HepG2 (cell line): ENCODE results near the gene TRIM27. TPM values are rescaled to one million over a fixed set of nuclear protein-coding genes. Genes with fewer than 3 reads are reported as not detected.
A peak's percentile ranks its signal among the peaks of the same experiment; 100 is the strongest.

ENCODE experiments used
- ARID2 ChIP-seq: sonication (generic); formaldehyde crosslinking; IDR thresholded peaks from 2 replicates; pipeline ENCODE4 v1.8.1; 2022; ENCODE audit warnings: mild to moderate bottlenecking, missing genetic modification reagents, borderline replicate concordance
- CC2D1A ChIP-seq: sonication (generic); formaldehyde crosslinking; IDR thresholded peaks from 2 replicates; pipeline ENCODE4 v1.8.1; 2023; ENCODE audit warnings: mild to moderate bottlenecking, missing genetic modification reagents
- E2F2 ChIP-seq: sonication (generic); formaldehyde crosslinking; IDR thresholded peaks from 2 replicates; pipeline ENCODE4 v1.4.0; 2020; ENCODE audit warnings: missing genetic modification reagents, borderline replicate concordance
- JUN ChIP-seq: sonication (generic); formaldehyde crosslinking; IDR thresholded peaks from 2 replicates; pipeline ENCODE4 v1.4.0; 2020; ENCODE audit warnings: mild to moderate bottlenecking, missing genetic modification reagents
- RFX5 ChIP-seq: IDR thresholded peaks from 2 replicates; pipeline ENCODE4 v1.6.1; 2011; ENCODE audit warnings: low read depth, low read length, improper control_type of control experiment
- THAP7 ChIP-seq: sonication (generic); formaldehyde crosslinking; IDR thresholded peaks from 2 replicates; pipeline ENCODE4 v1.8.1; 2023; ENCODE audit warnings: mild to moderate bottlenecking, missing genetic modification reagents
- YY1 ChIP-seq: IDR thresholded peaks from 2 replicates; pipeline ENCODE4 v1.6.1; 2011; ENCODE audit warnings: low read length, low read depth, moderate library complexity, mild to moderate bottlenecking; ENCODE audit not compliant: insufficient read depth, insufficient replicate concordance
- ZBTB46 ChIP-seq: sonication (generic); formaldehyde crosslinking; IDR thresholded peaks from 2 replicates; pipeline ENCODE4 v1.4.0; 2020; ENCODE audit warnings: mild to moderate bottlenecking, missing genetic modification reagents, borderline replicate concordance
- ZNF30 ChIP-seq: sonication (generic); formaldehyde crosslinking; IDR thresholded peaks from 2 replicates; pipeline ENCODE4 v1.5.0; 2020; ENCODE audit warnings: mild to moderate bottlenecking, missing genetic modification reagents
- ZNF414 ChIP-seq: sonication (generic); formaldehyde crosslinking; IDR thresholded peaks from 2 replicates; pipeline ENCODE4 v1.5.0; 2020; ENCODE audit warnings: missing genetic modification reagents
- ZNF607 ChIP-seq: sonication (generic); formaldehyde crosslinking; IDR thresholded peaks from 2 replicates; pipeline ENCODE4 v1.5.1; 2020; ENCODE audit warnings: missing genetic modification reagents, mild to moderate bottlenecking, borderline replicate concordance
- ZNF609 ChIP-seq: sonication (generic); formaldehyde crosslinking; IDR thresholded peaks from 2 replicates; pipeline ENCODE4 v1.4.0; 2020; ENCODE audit warnings: mild to moderate bottlenecking, missing genetic modification reagents, borderline replicate concordance
- ZNF615 ChIP-seq: sonication (generic); formaldehyde crosslinking; IDR thresholded peaks from 2 replicates; pipeline ENCODE4 v1.5.0; 2020; ENCODE audit warnings: mild to moderate bottlenecking, missing genetic modification reagents, borderline replicate concordance
- ZNF691 ChIP-seq: sonication (generic); formaldehyde crosslinking; IDR thresholded peaks from 2 replicates; pipeline ENCODE4 v1.4.0; 2020; ENCODE audit warnings: missing genetic modification reagents, low read depth, mild to moderate bottlenecking, borderline replicate concordance
- ZNF879 ChIP-seq: sonication (generic); formaldehyde crosslinking; IDR thresholded peaks from 2 replicates; pipeline ENCODE4 v1.8.1; 2023; ENCODE audit warnings: missing genetic modification reagents
- polyA plus RNA-seq, 8 experiments: library from polyadenylated mRNA; depleted of rRNA in 3 of 8; stranded (reverse) in 7 of 8; unstranded in 1 of 8; fragments of >200 nt; fragmentation: Illumina TruSeq in 4 of 8; extraction: Trizol in 4 of 8; gene quantifications; 2 replicates each; pipeline versions ENCODE4 v1.2.1 to v1.2.3, GENCODE V29; 2011 to 2016; ENCODE audit warnings: low read depth in 4 of 8, missing spikeins in 1 of 8, mixed read lengths in 1 of 8; ENCODE audit not compliant: insufficient read depth in 1 of 8
- total RNA-seq, 5 experiments: library from RNA; depleted of rRNA; stranded (reverse); fragments of >200 nt; fragmentation: Illumina TruSeq; extraction: Trizol; gene quantifications; 2 replicates each; pipeline ENCODE4 v1.2.3, GENCODE V29; 2016; ENCODE audit warnings: low read depth in 1 of 5

Gene TRIM27
- total and polyA plus RNA-seq, 2 of the 13 experiments (the other 11 are each of a cell fraction or from before 2014, with no cell fraction given), result 88.6 to 112 TPM

- TF ChIP-seq ZNF609 (CRISPR knock-in tag), result no peak
- TF ChIP-seq ZNF691 (CRISPR knock-in tag), result no peak
- TF ChIP-seq ZBTB46 (CRISPR knock-in tag), result no peak
- TF ChIP-seq ZNF607 (CRISPR knock-in tag), result peak; percentile 68; the same call in 1 of the 2 replicates
- TF ChIP-seq YY1, result peak; percentile 58
- TF ChIP-seq ZNF615, result 0 out of 2 replicates have a peak, but pooled peaks have one; percentile 11
- peak; percentile 59; the same call in 1 of the 2 replicates for TF ChIP-seq ZNF414 (CRISPR knock-in tag)
- TF ChIP-seq RFX5, result 0 out of 2 replicates have a peak, but pooled peaks have one; percentile 45
- no peak for TF ChIP-seq ZNF30
- TF ChIP-seq ARID2, result no peak
- 0 out of 2 replicates have a peak, but pooled peaks have one; percentile 3 for TF ChIP-seq CC2D1A
- no peak for TF ChIP-seq E2F2 (CRISPR knock-in tag)
- TF ChIP-seq JUN (CRISPR knock-in tag), result no peak
- TF ChIP-seq ZNF879 (CRISPR knock-in tag), result peak; percentile 71; the same call in 1 of the 2 replicates
- TF ChIP-seq THAP7, result peak; percentile 13; the same call in 1 of the 2 replicates
These were observed 27.0 kb downstream of the TRIM27 start (continued) for GRCh38 chr6:28896505-28897368.
